Liver (tissue), 9 donors: Measurements from ENCODE around the gene ACTR2. TPM values are rescaled to one million over a fixed set of nuclear protein-coding genes. Genes with fewer than 3 reads are reported as not detected.

Experiments
- DNase-seq: peaks from one replicate; pipeline ENCODE4 v3.0.0-alpha.2; 2017; ENCODE audit warnings: low spot score
- H3K27ac ChIP-seq, 2 donors: one replicate each; pipeline ENCODE4 v1.7.0; 2013; ENCODE audit warnings: inconsistent platforms in 2 of 2, low read length in 2 of 2, control low read depth in 1 of 2, low read depth in 1 of 2, mild to moderate bottlenecking in 1 of 2
- H3K27me3 ChIP-seq, 4 donors: one replicate each; pipeline versions ENCODE4 v1.6.1 to v1.7.0; 2013; ENCODE audit warnings: low read length in 3 of 4, inconsistent platforms in 1 of 4, mild to moderate bottlenecking in 1 of 4, moderate library complexity in 1 of 4; ENCODE audit not compliant: control insufficient read depth in 4 of 4, insufficient read depth in 4 of 4
- H3K36me3 ChIP-seq, 4 donors: one replicate each; pipeline versions ENCODE4 v1.6.1 to v1.7.0; 2013; ENCODE audit warnings: low read length in 3 of 4, mild to moderate bottlenecking in 3 of 4, low read depth in 1 of 4, moderate library complexity in 1 of 4; ENCODE audit not compliant: control insufficient read depth in 4 of 4, insufficient read depth in 3 of 4
- H3K4me1 ChIP-seq, 4 donors: one replicate each; pipeline versions ENCODE4 v1.6.1 to v1.7.0; 2013; ENCODE audit warnings: low read length in 3 of 4, mild to moderate bottlenecking in 3 of 4, moderate library complexity in 1 of 4; ENCODE audit not compliant: control insufficient read depth in 4 of 4, insufficient read depth in 4 of 4
- H3K4me3 ChIP-seq, 3 donors: one replicate each; pipeline versions ENCODE4 v1.6.1 to v1.7.0; 2013; ENCODE audit warnings: low read length in 3 of 3, control low read depth in 1 of 3, low read depth in 1 of 3, mild to moderate bottlenecking in 1 of 3
- H3K9ac ChIP-seq, 2 donors: one replicate each; pipeline ENCODE4 v1.7.0; 2013; ENCODE audit warnings: low read length in 2 of 2, mild to moderate bottlenecking in 2 of 2, moderate library complexity in 2 of 2, control low read depth in 1 of 2, low read depth in 1 of 2
- H3K9me3 ChIP-seq, 4 donors: one replicate each; pipeline versions ENCODE4 v1.6.1 to v1.7.0; 2013; ENCODE audit warnings: low read length in 3 of 4; ENCODE audit not compliant: control insufficient read depth in 4 of 4
- CTCF ChIP-seq: fragments of 150-350 bp; IDR thresholded peaks from 2 replicates; pipeline ENCODE4 v1.5.1; 2017; ENCODE audit warnings: improper control_type of control experiment, low read depth, low read length; ENCODE audit not compliant: missing input control
- EGR1 ChIP-seq, 2 donors: IDR thresholded peaks; 2 replicates each; pipeline ENCODE4 v1.6.1; 2016 to 2018; ENCODE audit warnings: antibody characterized with exemption in 2 of 2, low read depth in 2 of 2
- FOXA1 ChIP-seq: IDR thresholded peaks from 2 replicates; pipeline ENCODE4 v1.6.1; 2016; ENCODE audit warnings: antibody characterized with exemption
- FOXA2 ChIP-seq: IDR thresholded peaks from 2 replicates; pipeline ENCODE4 v1.6.1; 2016; ENCODE audit warnings: antibody characterized with exemption
- GABPA ChIP-seq, 2 donors: IDR thresholded peaks in 1 of 2; conservative IDR thresholded peaks in 1 of 2; 2 replicates each; pipeline ENCODE4 v1.6.1; 2016; ENCODE audit warnings: antibody characterized with exemption in 2 of 2, mild to moderate bottlenecking in 1 of 2, moderate library complexity in 1 of 2
- HNF4A ChIP-seq, 2 donors: conservative IDR thresholded peaks; 2 replicates each; pipeline ENCODE4 v1.6.1; 2016; ENCODE audit warnings: antibody characterized with exemption in 2 of 2, mild to moderate bottlenecking in 2 of 2
- HNF4G ChIP-seq: IDR thresholded peaks from 2 replicates; pipeline ENCODE4 v1.6.1; 2016; ENCODE audit warnings: antibody characterized with exemption
- JUND ChIP-seq, 2 donors: IDR thresholded peaks; 2 replicates each; pipeline ENCODE4 v1.6.1; 2016; ENCODE audit warnings: antibody characterized with exemption in 2 of 2
- NR2F2 ChIP-seq: IDR thresholded peaks from 2 replicates; pipeline ENCODE4 v1.6.1; 2016; ENCODE audit warnings: antibody characterized with exemption
- RAD21 ChIP-seq, 2 donors: IDR thresholded peaks; 2 replicates each; pipeline ENCODE4 v1.6.1; 2016; ENCODE audit warnings: antibody characterized with exemption in 2 of 2, mild to moderate bottlenecking in 2 of 2
- REST ChIP-seq: IDR thresholded peaks from 2 replicates; pipeline ENCODE4 v1.6.1; 2016; ENCODE audit warnings: antibody characterized with exemption, mild to moderate bottlenecking
- RXRA ChIP-seq, 2 donors: IDR thresholded peaks; 2 replicates each; pipeline ENCODE4 v1.6.1; 2017 to 2018; ENCODE audit warnings: antibody characterized with exemption in 2 of 2, mild to moderate bottlenecking in 1 of 2
- SP1 ChIP-seq: IDR thresholded peaks from 2 replicates; pipeline ENCODE4 v1.6.1; 2018; ENCODE audit warnings: antibody characterized with exemption, mild to moderate bottlenecking
- TAF1 ChIP-seq: conservative IDR thresholded peaks from 2 replicates; pipeline ENCODE4 v1.6.1; 2016; ENCODE audit warnings: antibody characterized with exemption, mild to moderate bottlenecking
- YY1 ChIP-seq: IDR thresholded peaks from 2 replicates; pipeline ENCODE4 v1.6.1; 2016; ENCODE audit warnings: antibody characterized with exemption, mild to moderate bottlenecking
- WGBS: extraction: QIAGEN DNeasy Blood & Tissue Kit; methylation state at CpG from one replicate; pipeline ENCODE4 v1.1.7; 2013; 5-methylcytosine and 5-hydroxymethylcytosine counted together
- polyA plus RNA-seq, 2 donors: library from polyadenylated mRNA; stranded (reverse) in 1 of 2; unstranded in 1 of 2; fragments of 200-250 nt in 1 of 2; fragments of >200 nt in 1 of 2; fragmentation: Nextera tagmentation in 1 of 2; extraction: Ambion mirVana in 1 of 2; gene quantifications; one replicate each; pipeline versions ENCODE4 v1.2.1 to v1.2.3, GENCODE V29; 2013 to 2015
- total RNA-seq, 2 donors: library from RNA; depleted of rRNA; stranded (reverse); fragments of >200 nt; gene quantifications; one replicate each; pipeline ENCODE4 v1.2.3, GENCODE V29; 2014
- TF ChIP-seq, protein P1 (sequence below): IDR thresholded peaks from 2 replicates; pipeline ENCODE4 v1.6.1; 2016; ENCODE audit warnings: antibody characterized with exemption
- TF ChIP-seq, protein P2 (sequence below): IDR thresholded peaks from 2 replicates; pipeline ENCODE4 v1.6.1; 2016; ENCODE audit warnings: antibody characterized with exemption
- TF ChIP-seq, protein P3 (sequence below): IDR thresholded peaks from 2 replicates; pipeline ENCODE4 v1.6.1; 2016; ENCODE audit warnings: antibody characterized with exemption
- donor health status: healthy.
- donor health status: healthy.
- donor health status: healthy.
- donor health status: healthy.
- donor health status: healthy.

The ACTR2 gene
- total and polyA plus RNA-seq, 4 donors = 21.6 to 72.0 (median 45.9) TPM

- no peaks in the 10 kb centered on the region for H3K9me3 ChIP-seq
- no peak for TF ChIP-seq FOXA1
- TF ChIP-seq RAD21 (IDR thresholded peaks at IDR 0.05) = no peak
- TF ChIP-seq HNF4G = no peak
- no peak for TF ChIP-seq HNF4A (conservative IDR thresholded peaks at IDR 0.05)
- no peak for TF ChIP-seq TAF1
- no peak for TF ChIP-seq FOXA2
- TF ChIP-seq, protein P1, sequence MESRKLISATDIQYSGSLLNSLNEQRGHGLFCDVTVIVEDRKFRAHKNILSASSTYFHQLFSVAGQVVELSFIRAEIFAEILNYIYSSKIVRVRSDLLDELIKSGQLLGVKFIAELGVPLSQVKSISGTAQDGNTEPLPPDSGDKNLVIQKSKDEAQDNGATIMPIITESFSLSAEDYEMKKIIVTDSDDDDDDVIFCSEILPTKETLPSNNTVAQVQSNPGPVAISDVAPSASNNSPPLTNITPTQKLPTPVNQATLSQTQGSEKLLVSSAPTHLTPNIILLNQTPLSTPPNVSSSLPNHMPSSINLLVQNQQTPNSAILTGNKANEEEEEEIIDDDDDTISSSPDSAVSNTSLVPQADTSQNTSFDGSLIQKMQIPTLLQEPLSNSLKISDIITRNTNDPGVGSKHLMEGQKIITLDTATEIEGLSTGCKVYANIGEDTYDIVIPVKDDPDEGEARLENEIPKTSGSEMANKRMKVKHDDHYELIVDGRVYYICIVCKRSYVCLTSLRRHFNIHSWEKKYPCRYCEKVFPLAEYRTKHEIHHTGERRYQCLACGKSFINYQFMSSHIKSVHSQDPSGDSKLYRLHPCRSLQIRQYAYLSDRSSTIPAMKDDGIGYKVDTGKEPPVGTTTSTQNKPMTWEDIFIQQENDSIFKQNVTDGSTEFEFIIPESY = no peak
- TF ChIP-seq RXRA (IDR thresholded peaks at IDR 0.05) = no peak
- no peak for TF ChIP-seq YY1
- no peak for TF ChIP-seq EGR1 (IDR thresholded peaks at IDR 0.05; ENCODE audit: low read depth in 2 of 2)
- TF ChIP-seq JUND (IDR thresholded peaks at IDR 0.05) = no peak
- no peaks in the 10 kb centered on the region for H3K36me3 ChIP-seq
- WGBS = 89% methylated on average over 9 of the region's 9 CpGs
- H3K4me3 ChIP-seq = no peak overlapping the region
- H3K4me1 ChIP-seq = no peaks in the 10 kb centered on the region
- DNase-seq = no peak
- H3K27ac ChIP-seq = no peak overlapping the region
- no peak overlapping the region for H3K9ac ChIP-seq
- H3K27me3 ChIP-seq = no peaks in the 10 kb centered on the region
Observed at GRCh38 chr2:65213035-65213434, 14.6 kb upstream of the ACTR2 start.

DNA sequence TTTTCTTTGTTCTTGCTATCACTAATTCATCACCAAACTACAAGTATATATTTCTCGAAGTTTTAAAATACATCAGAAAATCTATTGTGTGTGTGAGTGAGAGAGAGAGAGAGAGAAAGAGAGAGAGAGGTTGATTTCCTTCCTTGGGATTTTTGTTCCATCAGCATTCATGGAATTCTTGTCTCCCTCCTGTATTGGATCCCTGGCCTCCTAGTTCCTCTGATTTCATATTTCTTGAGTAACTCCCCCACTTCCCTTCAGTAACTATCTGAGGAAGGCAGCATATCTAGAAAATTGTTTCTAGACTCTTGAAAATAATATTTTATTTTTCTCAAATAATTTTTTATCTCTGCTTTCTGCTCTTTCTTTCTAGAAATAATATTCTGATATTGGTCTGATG lies 13.3 kb upstream of the ACTR2 start:
- TF ChIP-seq REST = no peak
- no peak for TF ChIP-seq HNF4G
- TF ChIP-seq FOXA2 = no peak
- no peak for TF ChIP-seq CTCF
- no peak for TF ChIP-seq RXRA (IDR thresholded peaks at IDR 0.05)
- TF ChIP-seq, protein P1 = no peak
- no peak for TF ChIP-seq GABPA (IDR thresholded peaks at IDR 0.05 in 1 of 2, conservative IDR thresholded peaks at IDR 0.05 in 1 of 2)
- TF ChIP-seq YY1 = no peak
- TF ChIP-seq NR2F2 = no peak
- TF ChIP-seq, protein P2, sequence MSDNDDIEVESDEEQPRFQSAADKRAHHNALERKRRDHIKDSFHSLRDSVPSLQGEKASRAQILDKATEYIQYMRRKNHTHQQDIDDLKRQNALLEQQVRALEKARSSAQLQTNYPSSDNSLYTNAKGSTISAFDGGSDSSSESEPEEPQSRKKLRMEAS = no peak
- TF ChIP-seq SP1 = no peak
- TF ChIP-seq, protein P3, sequence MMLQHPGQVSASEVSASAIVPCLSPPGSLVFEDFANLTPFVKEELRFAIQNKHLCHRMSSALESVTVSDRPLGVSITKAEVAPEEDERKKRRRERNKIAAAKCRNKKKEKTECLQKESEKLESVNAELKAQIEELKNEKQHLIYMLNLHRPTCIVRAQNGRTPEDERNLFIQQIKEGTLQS = no peak
- no peak for TF ChIP-seq TAF1
- no peaks in the 10 kb centered on the region for H3K4me1 ChIP-seq
- H3K9me3 ChIP-seq = no peaks in the 10 kb centered on the region
- 88% methylated on average over 1 of the region's 1 CpG for WGBS
- H3K27me3 ChIP-seq = no peaks in the 10 kb centered on the region
- H3K27ac ChIP-seq = no peak overlapping the region
- DNase-seq = no peak
- H3K9ac ChIP-seq = no peak overlapping the region
- no peak overlapping the region for H3K4me3 ChIP-seq
- no peaks in the 10 kb centered on the region for H3K36me3 ChIP-seq
